GM06990 (cell line): ENCODE measurements around the gene MAPK1.
"Not testable (repeated sequence)": the region's sequence is repeated elsewhere in the genome, so short reads cannot be mapped to it uniquely, and the experiment has no call there.

Experiments used
- DNase-seq: peaks from one replicate; pipeline ENCODE4 v3.0.0-alpha.2; 2011; ENCODE audit not compliant: insufficient read length; ENCODE audit errors: extremely low read depth
- H3K27me3 ChIP-seq: replicated peaks from 2 replicates; pipeline ENCODE4 v1.6.0; 2011; ENCODE audit warnings: low read length; ENCODE audit not compliant: control insufficient read depth, insufficient read depth
- H3K36me3 ChIP-seq: 2 replicates; pipeline ENCODE4 v1.5.1; 2011; ENCODE audit warnings: low read length; ENCODE audit not compliant: control insufficient read depth, insufficient read depth
- H3K4me3 ChIP-seq: replicated peaks from 2 replicates; pipeline ENCODE4 v1.5.1; 2011; ENCODE audit warnings: low read depth, mild to moderate bottlenecking, control low read depth, low read length
- TF ChIP-seq, protein P1 (sequence below): IDR thresholded peaks from 2 replicates; pipeline ENCODE4 v1.5.1; 2011; ENCODE audit warnings: low read length, control low read depth, mild to moderate bottlenecking, inconsistent platforms; ENCODE audit not compliant: insufficient read depth, poor library complexity, severe bottlenecking

MAPK1 gene

DNA sequence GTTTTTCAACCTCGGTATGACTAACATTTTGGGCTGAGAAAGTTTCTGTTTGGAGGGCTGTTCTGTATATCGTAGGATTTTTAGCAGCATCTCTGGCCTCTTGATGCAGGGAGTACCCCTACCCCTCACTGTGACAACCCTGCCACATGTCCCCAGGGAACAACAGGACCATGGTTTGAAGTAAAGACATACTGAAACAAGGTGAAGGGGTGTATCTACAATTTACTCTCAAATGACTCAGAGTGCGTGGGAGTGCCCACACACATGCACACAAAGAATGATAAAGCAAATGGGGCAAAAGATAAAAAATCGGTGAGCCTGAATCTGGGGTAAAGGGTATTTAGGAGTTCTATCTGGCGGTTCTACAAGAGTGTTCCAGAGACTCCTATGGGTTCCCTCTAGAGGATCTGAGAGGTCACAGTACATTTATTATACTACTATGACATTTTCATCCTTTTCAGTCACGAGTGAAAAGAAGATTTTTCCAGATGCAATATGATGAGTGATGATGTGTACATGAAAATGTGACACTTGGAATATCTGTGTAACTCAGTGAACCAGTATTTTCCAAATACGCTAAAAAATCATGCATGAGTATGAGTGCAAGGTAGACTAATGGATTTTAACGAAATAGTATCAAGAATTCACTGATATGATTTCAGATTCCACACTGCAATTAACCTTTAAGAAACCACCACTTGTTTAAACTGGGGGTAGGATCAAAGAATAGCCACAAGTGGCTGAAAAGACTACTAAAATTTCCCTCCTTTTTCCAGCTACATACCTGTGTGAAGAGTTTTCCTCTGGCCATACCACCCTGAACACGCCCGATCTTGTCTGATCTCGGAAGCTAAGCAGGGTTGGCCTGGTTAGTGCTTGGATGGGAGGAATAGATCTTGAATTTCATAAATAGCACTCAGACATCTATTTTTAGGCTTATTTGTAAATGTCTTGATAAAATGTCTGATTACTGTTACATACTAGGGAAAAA is 75.5 kb downstream of the MAPK1 start:
- Histone ChIP-seq H3K36me3 (peaks cover 2% of the 10 kb centered on the region), H3K27me3 (no peaks in the 10 kb centered on the region), H3K4me3 (no peak overlapping the region)
- TF ChIP-seq, protein P1, sequence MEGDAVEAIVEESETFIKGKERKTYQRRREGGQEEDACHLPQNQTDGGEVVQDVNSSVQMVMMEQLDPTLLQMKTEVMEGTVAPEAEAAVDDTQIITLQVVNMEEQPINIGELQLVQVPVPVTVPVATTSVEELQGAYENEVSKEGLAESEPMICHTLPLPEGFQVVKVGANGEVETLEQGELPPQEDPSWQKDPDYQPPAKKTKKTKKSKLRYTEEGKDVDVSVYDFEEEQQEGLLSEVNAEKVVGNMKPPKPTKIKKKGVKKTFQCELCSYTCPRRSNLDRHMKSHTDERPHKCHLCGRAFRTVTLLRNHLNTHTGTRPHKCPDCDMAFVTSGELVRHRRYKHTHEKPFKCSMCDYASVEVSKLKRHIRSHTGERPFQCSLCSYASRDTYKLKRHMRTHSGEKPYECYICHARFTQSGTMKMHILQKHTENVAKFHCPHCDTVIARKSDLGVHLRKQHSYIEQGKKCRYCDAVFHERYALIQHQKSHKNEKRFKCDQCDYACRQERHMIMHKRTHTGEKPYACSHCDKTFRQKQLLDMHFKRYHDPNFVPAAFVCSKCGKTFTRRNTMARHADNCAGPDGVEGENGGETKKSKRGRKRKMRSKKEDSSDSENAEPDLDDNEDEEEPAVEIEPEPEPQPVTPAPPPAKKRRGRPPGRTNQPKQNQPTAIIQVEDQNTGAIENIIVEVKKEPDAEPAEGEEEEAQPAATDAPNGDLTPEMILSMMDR, result no peak
- DNase-seq, result peak; percentile 36

DNA sequence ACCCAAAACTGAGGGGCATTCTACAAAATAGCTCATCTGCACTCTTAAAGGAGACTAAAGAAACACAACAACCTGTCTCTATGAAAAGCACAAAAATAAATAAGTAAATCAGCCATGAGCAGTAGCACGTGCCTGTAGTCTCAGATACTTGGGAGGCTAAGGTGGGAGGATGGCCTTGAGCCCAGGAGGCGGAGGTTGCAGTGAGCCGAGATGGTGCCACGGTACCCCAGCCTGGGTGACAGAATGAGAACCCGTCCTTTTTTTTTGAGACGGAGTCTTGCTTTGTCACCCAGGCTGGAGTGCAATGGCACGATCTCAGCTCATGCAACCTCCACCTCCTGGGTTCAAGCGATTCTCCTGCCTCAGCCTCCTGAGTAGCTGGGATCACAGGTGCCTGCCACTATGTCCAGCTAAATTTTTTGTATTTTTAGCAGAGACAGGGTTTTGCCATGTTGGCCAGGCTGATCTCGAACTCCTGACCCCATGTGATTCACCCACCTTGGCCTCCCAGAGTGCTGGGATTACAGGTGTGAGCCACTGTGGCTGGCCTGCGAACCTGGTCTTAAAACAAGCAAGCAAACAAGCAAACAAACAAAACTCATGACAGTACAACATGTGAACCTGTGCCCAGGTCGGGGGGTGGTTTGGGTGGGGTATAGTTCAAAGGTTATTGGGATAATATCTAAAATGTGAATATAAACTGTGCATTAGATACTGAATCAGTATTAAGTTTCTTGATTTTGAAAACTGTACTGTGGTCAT is 76.4 kb downstream of the MAPK1 start:
- H3K4me3 ChIP-seq, DNase-seq, H3K27me3 ChIP-seq, H3K36me3 ChIP-seq: not testable (repeated sequence)

DNA sequence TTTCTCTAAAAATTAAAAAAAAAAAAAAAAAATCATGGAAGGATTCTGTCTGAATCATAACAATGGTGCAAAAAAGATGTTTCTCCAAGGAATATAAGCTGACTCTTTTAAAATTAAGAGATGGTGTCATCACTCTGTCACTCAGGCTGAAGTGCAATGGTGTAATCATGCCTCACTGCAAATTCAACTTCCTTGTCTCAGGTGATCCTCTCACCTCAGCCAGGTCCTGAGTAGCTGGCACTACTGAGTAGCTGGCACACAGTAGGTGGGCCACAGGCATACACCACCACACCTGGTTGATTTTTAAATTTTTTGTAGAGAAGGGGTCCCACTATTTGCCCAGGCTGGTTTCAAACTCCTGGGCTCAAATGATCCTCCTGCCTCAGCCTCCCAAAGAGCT is 77.1 kb downstream of the MAPK1 start:
- no peak overlapping the region for H3K4me3 ChIP-seq
- H3K36me3 ChIP-seq, result peaks cover 2% of the 10 kb centered on the region
- TF ChIP-seq, protein P1, result no peak
- H3K27me3 ChIP-seq, result no peaks in the 10 kb centered on the region
- no peak for DNase-seq

DNA sequence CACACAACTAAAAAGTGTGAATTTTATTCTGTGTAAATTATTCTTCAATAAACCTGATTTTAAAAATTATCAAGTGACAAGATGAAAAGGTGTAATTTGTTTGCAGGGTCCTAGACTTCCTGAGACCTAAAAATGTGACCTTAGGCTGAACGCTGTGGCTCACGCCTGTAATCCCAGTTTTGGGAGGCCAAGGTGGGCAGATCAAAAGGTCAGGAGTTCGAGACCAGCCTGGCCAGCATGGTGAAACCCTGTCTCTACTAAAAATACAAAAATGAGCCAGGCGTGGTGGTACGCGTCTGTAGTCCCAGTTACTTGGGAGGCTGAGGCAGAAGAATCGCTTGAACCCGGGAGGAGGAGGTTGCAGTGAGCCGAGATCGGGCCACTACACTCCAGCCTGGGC is 79.9 kb downstream of the MAPK1 start:
- H3K27me3 ChIP-seq, H3K36me3 ChIP-seq, DNase-seq, H3K4me3 ChIP-seq: not testable (repeated sequence)

DNA sequence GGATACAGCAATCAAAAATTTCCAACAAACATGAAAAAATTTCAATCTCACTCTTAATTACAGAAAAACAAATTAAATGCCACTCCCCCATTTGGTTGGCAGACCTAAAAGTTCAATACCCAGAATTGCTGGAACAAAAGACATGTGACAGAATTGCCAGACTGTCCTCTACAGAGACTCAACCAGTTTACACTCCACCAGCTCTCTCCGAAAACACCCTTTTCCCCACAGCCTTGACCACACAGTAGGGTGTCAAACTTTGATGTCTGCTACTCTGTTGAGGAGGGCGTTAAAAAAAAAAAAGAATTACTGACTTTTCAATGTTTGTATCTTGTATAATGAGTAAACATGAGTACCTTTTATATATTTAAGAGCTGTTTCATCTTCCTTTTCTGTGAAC is 87.2 kb downstream of the MAPK1 start:
- no peak for DNase-seq
- Histone ChIP-seq H3K36me3 (peaks cover 1% of the 10 kb centered on the region), H3K4me3 (no peak overlapping the region), H3K27me3 (no peaks in the 10 kb centered on the region)
- TF ChIP-seq, protein P1, result no peak

DNA sequence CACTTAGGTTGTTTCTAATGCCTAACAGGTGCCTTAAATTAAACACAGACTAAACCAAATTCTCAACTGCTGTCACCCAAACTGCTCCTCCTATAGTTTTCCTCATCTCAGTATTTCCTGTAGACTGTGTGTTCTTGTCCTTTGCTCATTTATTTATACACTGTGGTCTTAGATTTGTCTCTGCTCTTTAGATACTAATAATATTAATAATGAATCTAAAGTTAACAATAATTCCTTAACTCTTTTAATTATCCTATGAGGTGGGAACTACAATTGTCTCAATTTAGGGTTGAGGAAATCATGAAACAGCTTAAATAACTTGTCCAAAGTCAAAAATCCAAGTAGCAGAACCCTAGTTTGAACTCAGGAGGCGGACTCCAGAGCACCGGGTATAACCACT is 88.0 kb downstream of the MAPK1 start:
- H3K4me3 ChIP-seq, result no peak overlapping the region
- TF ChIP-seq, protein P1, result no peak
- H3K36me3 ChIP-seq, result peaks cover 1% of the 10 kb centered on the region; the same call in 1 of the 2 replicates
- DNase-seq, result no peak
- no peaks in the 10 kb centered on the region for H3K27me3 ChIP-seq
